GM19463 (cell line): ENCODE measurements around the gene GALNT9.
"Not testable (repeated sequence)": the region's sequence is repeated elsewhere in the genome, so short reads cannot be mapped to it uniquely, and the experiment has no call there.

Source experiments
- ATAC-seq: cut with Tn5 transposase; IDR thresholded peaks from one replicate; pipeline ENCODE4 v1.9.1; 2021; ENCODE audit warnings: mild to moderate bottlenecking, moderate library complexity; ENCODE audit not compliant: unreplicated experiment

GALNT9 gene

GRCh38 chr12:132204063-132204792 lies 125.2 kb downstream of the GALNT9 start:
- no peak for ATAC-seq

- no peak for ATAC-seq
Observed at GRCh38 chr12:132202929-132203721, 126.3 kb downstream of the GALNT9 start.

GRCh38 chr12:132201391-132202120 lies 127.8 kb downstream of the GALNT9 start:
- no peak for ATAC-seq

- ATAC-seq: no peak
Observed at GRCh38 chr12:132200800-132201199, 128.6 kb downstream of the GALNT9 start.

- no peak for ATAC-seq
Observed at GRCh38 chr12:132199526-132200319, 129.7 kb downstream of the GALNT9 start.

GRCh38 chr12:132199101-132199500 lies 130.3 kb downstream of the GALNT9 start:
- no peak for ATAC-seq

- ATAC-seq: no peak
Observed at GRCh38 chr12:132197581-132198354, 131.6 kb downstream of the GALNT9 start.

- no peak for ATAC-seq
Observed at GRCh38 chr12:132196873-132197390, 132.5 kb downstream of the GALNT9 start.

GRCh38 chr12:132196038-132196872 lies 133.1 kb downstream of the GALNT9 start:
- ATAC-seq: no peak

- not testable (repeated sequence) for ATAC-seq
Observed at GRCh38 chr12:132195242-132195641, 134.1 kb downstream of the GALNT9 start.

- ATAC-seq: no peak
Observed at GRCh38 chr12:132194556-132194955, 134.8 kb downstream of the GALNT9 start.

GRCh38 chr12:132194056-132194455 lies 135.3 kb downstream of the GALNT9 start:
- ATAC-seq: no peak

- ATAC-seq: no peak
Observed at GRCh38 chr12:132191715-132192553, 137.5 kb downstream of the GALNT9 start.

GRCh38 chr12:132190834-132191500 lies 138.4 kb downstream of the GALNT9 start:
- ATAC-seq: no peak

- peak; percentile 17 for ATAC-seq
Observed at GRCh38 chr12:132190012-132190755, 139.2 kb downstream of the GALNT9 start.

GRCh38 chr12:132189378-132190011 lies 139.9 kb downstream of the GALNT9 start:
- peak; percentile 95 for ATAC-seq
